H1 (cell line): Measurements from ENCODE around the gene PTPRG. TPM values are rescaled to one million over a fixed set of nuclear protein-coding genes. Genes with fewer than 3 reads are reported as not detected.

Source experiments
- CTCF ChIA-PET: fragments of 300-600 bp; sonication (Branson Sonifier 250); formaldehyde crosslinking; loops from one replicate; lab custom pipeline; 2021; ENCODE audit not compliant: partially characterized antibody; lab: Charles Lee
- POLR2A ChIA-PET: fragments of 300-600 bp; sonication (Branson Sonifier 250); formaldehyde crosslinking; loops from one replicate; lab custom pipeline; 2021; ENCODE audit warnings: inconsistent platforms; ENCODE audit not compliant: partially characterized antibody; lab: Charles Lee
- DNase-seq, 2 experiments: peaks; one replicate each; pipeline versions ENCODE4 v3.0.0 to v3.0.0-alpha.2; 2010 to 2022; ENCODE audit warnings: low spot score in 2 of 2, low read depth in 1 of 2, mixed read lengths in 1 of 2
- FAIRE-seq: peaks from 2 replicates; lab custom pipeline; 2011; peaks lifted over from hg19 to GRCh38; lab: Jason Lieb, UNC
- H2AFZ ChIP-seq: 2 replicates; pipeline ENCODE4 v1.8.1; 2012; ENCODE audit warnings: low read length, inconsistent platforms
- H2AK5ac ChIP-seq: 2 replicates; pipeline ENCODE4 v1.6.1; 2013; ENCODE audit warnings: low read depth, low read length
- H2BK120ac ChIP-seq: replicated peaks from 2 replicates; pipeline ENCODE3; 2013; ENCODE audit warnings: low read depth, low read length, inconsistent platforms
- H2BK12ac ChIP-seq: 2 replicates; pipeline ENCODE4 v1.6.1; 2013; ENCODE audit warnings: low read depth, low read length
- H2BK15ac ChIP-seq: 2 replicates; pipeline ENCODE4 v1.6.1; 2013; ENCODE audit warnings: low read length
- H2BK20ac ChIP-seq: 2 replicates; pipeline ENCODE4 v1.6.1; 2013; ENCODE audit warnings: low read length
- H2BK5ac ChIP-seq: 2 replicates; pipeline ENCODE4 v1.6.1; 2013; ENCODE audit warnings: low read depth, low read length
- H3K14ac ChIP-seq: 2 replicates; pipeline ENCODE4 v1.6.1; 2013; ENCODE audit warnings: inconsistent platforms; ENCODE audit not compliant: insufficient read length
- H3K18ac ChIP-seq: 2 replicates; pipeline ENCODE4 v1.6.1; 2013; ENCODE audit warnings: low read length; ENCODE audit errors: extremely low read depth
- H3K23ac ChIP-seq: 2 replicates; pipeline ENCODE4 v1.6.1; 2013; ENCODE audit warnings: inconsistent platforms; ENCODE audit not compliant: insufficient read length
- H3K23me2 ChIP-seq: 2 replicates; pipeline ENCODE4 v1.6.1; 2013; ENCODE audit warnings: low read depth, low read length
- H3K27ac ChIP-seq: 2 replicates; pipeline ENCODE4 v1.6.1; 2011; ENCODE audit warnings: low read depth, low read length, inconsistent platforms
- H3K27me3 ChIP-seq, 4 experiments: replicated peaks in 1 of 4; 1 replicate in 1 of 4; 2 replicates in 3 of 4; pipeline versions ENCODE4 v1.6.1 to v1.8.1; 2011 to 2013; ENCODE audit warnings: low read length in 3 of 4, mild to moderate bottlenecking in 3 of 4, inconsistent platforms in 2 of 4, mixed read lengths in 2 of 4, moderate library complexity in 1 of 4; ENCODE audit not compliant: control insufficient read depth in 3 of 4, insufficient read depth in 3 of 4; ENCODE audit errors: extremely low read depth in 1 of 4
- H3K36me3 ChIP-seq, 4 experiments: 2 replicates each; pipeline versions ENCODE4 v1.6.1 to v1.8.1; 2011 to 2013; ENCODE audit warnings: mild to moderate bottlenecking in 4 of 4, low read length in 3 of 4, moderate library complexity in 2 of 4, control low read depth in 1 of 4, inconsistent platforms in 1 of 4; ENCODE audit not compliant: insufficient read depth in 4 of 4, control insufficient read depth in 2 of 4
- H3K4ac ChIP-seq: replicated peaks from 2 replicates; pipeline ENCODE3; 2013; ENCODE audit warnings: low read length, low read depth, mixed read lengths, inconsistent platforms; ENCODE audit not compliant: insufficient read length
- H3K4me1 ChIP-seq, 4 experiments: replicated peaks in 1 of 4; 1 replicate in 1 of 4; 2 replicates in 3 of 4; pipeline versions ENCODE4 v1.6.1 to v1.8.1; 2011 to 2013; ENCODE audit warnings: low read length in 3 of 4, inconsistent platforms in 2 of 4, mixed read lengths in 1 of 4; ENCODE audit not compliant: insufficient read depth in 4 of 4, control insufficient read depth in 3 of 4
- H3K4me2 ChIP-seq, 2 experiments: 2 replicates each; pipeline versions ENCODE4 v1.6.1 to v1.8.1; 2011 to 2013; ENCODE audit warnings: low read depth in 2 of 2, low read length in 2 of 2, control low read depth in 1 of 2, inconsistent platforms in 1 of 2, mild to moderate bottlenecking in 1 of 2; ENCODE audit not compliant: insufficient read depth in 1 of 2
- H3K4me3 ChIP-seq, 4 experiments: fragments of 200-600, 300-600 bp in 1 of 4; sonication (generic), shearing (Covaris generic), sonication (Bioruptor Twin) in 1 of 4; 2 replicates each; pipeline versions ENCODE4 v1.5.1 to v1.8.1; 2011 to 2016; ENCODE audit warnings: low read length in 4 of 4, low read depth in 3 of 4, control low read depth in 2 of 4, inconsistent platforms in 2 of 4, mild to moderate bottlenecking in 2 of 4, mixed read lengths in 1 of 4, moderate library complexity in 1 of 4; ENCODE audit not compliant: insufficient read depth in 2 of 4; ENCODE audit errors: extremely low read depth in 1 of 4
- H3K56ac ChIP-seq: replicated peaks from 2 replicates; pipeline ENCODE3; 2013; ENCODE audit warnings: low read depth, mild to moderate bottlenecking, mixed read lengths, low read length, inconsistent platforms; ENCODE audit not compliant: insufficient read length
- H3K79me1 ChIP-seq: 2 replicates; pipeline ENCODE4 v1.6.1; 2013; ENCODE audit warnings: low read depth, low read length, control low read depth
- H3K79me2 ChIP-seq, 2 experiments: 2 replicates each; pipeline versions ENCODE4 v1.6.1 to v1.8.1; 2012 to 2013; ENCODE audit warnings: low read length in 2 of 2, mild to moderate bottlenecking in 2 of 2, inconsistent platforms in 1 of 2; ENCODE audit not compliant: insufficient read depth in 2 of 2, control insufficient read depth in 1 of 2
- H3K9ac ChIP-seq, 4 experiments: replicated peaks in 1 of 4; 1 replicate in 1 of 4; 2 replicates in 3 of 4; pipeline versions ENCODE4 v1.6.1 to v1.8.1; 2011 to 2013; ENCODE audit warnings: low read depth in 3 of 4, low read length in 3 of 4, control low read depth in 2 of 4, mild to moderate bottlenecking in 2 of 4, moderate library complexity in 2 of 4, inconsistent platforms in 1 of 4; ENCODE audit errors: extremely low read depth in 1 of 4
- H3K9me3 ChIP-seq, 2 experiments: 2 replicates each; pipeline versions ENCODE4 v1.6.1 to v1.8.1; 2012 to 2013; ENCODE audit warnings: mild to moderate bottlenecking in 2 of 2, moderate library complexity in 2 of 2, control low read depth in 1 of 2, inconsistent platforms in 1 of 2, low read depth in 1 of 2, low read length in 1 of 2, mixed read lengths in 1 of 2; ENCODE audit not compliant: insufficient read depth in 2 of 2
- H4K20me1 ChIP-seq, 2 experiments: replicated peaks in 1 of 2; 2 replicates each; pipeline versions ENCODE3 to v1.8.1; 2011 to 2013; ENCODE audit warnings: inconsistent platforms in 2 of 2, low read length in 2 of 2, mild to moderate bottlenecking in 1 of 2; ENCODE audit not compliant: insufficient read depth in 2 of 2, control insufficient read depth in 1 of 2
- H4K5ac ChIP-seq: 2 replicates; pipeline ENCODE4 v1.6.1; 2013; ENCODE audit warnings: low read length, low read depth, mixed read lengths, inconsistent platforms; ENCODE audit not compliant: insufficient read length
- H4K8ac ChIP-seq: 2 replicates; pipeline ENCODE4 v1.8.0; 2013; ENCODE audit warnings: mild to moderate bottlenecking, moderate library complexity, low read length, inconsistent platforms; ENCODE audit not compliant: insufficient read depth; ENCODE audit errors: extremely low read depth
- H4K91ac ChIP-seq: replicated peaks from 2 replicates; pipeline ENCODE3; 2013; ENCODE audit warnings: low read length, mixed read lengths, inconsistent platforms; ENCODE audit not compliant: insufficient read length
- GTF2F1 ChIP-seq: IDR thresholded peaks from 2 replicates; pipeline ENCODE4 v1.6.1; 2012; ENCODE audit warnings: low read depth, low read length, improper control_type of control experiment, borderline replicate concordance
- RFX5 ChIP-seq: IDR thresholded peaks from 2 replicates; pipeline ENCODE4 v1.6.1; 2011; ENCODE audit warnings: low read depth, low read length, improper control_type of control experiment, borderline replicate concordance
- SIRT6 ChIP-seq: IDR thresholded peaks from one replicate; pipeline ENCODE4 v1.7.1; 2012; ENCODE audit warnings: low read length, inconsistent platforms
- SP1 ChIP-seq: IDR thresholded peaks from 2 replicates; pipeline ENCODE4 v1.6.1; 2011; ENCODE audit warnings: low read depth, low read length
- TAF1 ChIP-seq: IDR thresholded peaks from 2 replicates; pipeline ENCODE4 v1.6.1; 2011; ENCODE audit warnings: mild to moderate bottlenecking, low read depth, low read length
- TEAD4 ChIP-seq: IDR thresholded peaks from 2 replicates; pipeline ENCODE4 v1.6.1; 2012; ENCODE audit warnings: low read depth, low read length, inconsistent platforms, mixed read lengths
- WGBS, 2 experiments: shearing (Covaris generic) in 1 of 2; methylation state at CpG; one replicate each; pipeline versions ENCODE4 v1.1.6 to v1.1.7; 2013 to 2015; ENCODE audit warnings: low lambda C conversion rate in 2 of 2, mixed read lengths in 2 of 2, inconsistent platforms in 1 of 2, low coverage in 1 of 2, missing lambda C conversion rate in 1 of 2; ENCODE audit not compliant: insufficient replicate concordance in 2 of 2, insufficient coverage in 1 of 2, insufficient read length in 1 of 2; ENCODE audit errors: extremely low coverage in 1 of 2, missing lambda C conversion rate in 1 of 2; 5-methylcytosine and 5-hydroxymethylcytosine counted together
- polyA plus RNA-seq, 7 experiments: library from polyadenylated mRNA; depleted of rRNA in 3 of 7; stranded (reverse) in 5 of 7; unstranded in 2 of 7; fragments of >200 nt in 5 of 7; fragments of 200-250 nt in 2 of 7; gene quantifications; 1 replicate in 5 of 7; 2 replicates in 1 of 7; 4 replicates in 1 of 7; pipeline versions ENCODE4 v1.2.1 to v1.2.3, GENCODE V29; 2011 to 2013; ENCODE audit warnings: missing spikeins in 2 of 7, mixed read lengths in 2 of 7
- total RNA-seq: library from RNA; stranded (reverse); fragmentation: NEBNext Ultra II Directional; extraction: Animal tissue kit (Norgen Biotek cat#: 25700); gene quantifications from 2 replicates; pipeline ENCODE4 v1.2.1, GENCODE V29; 2021

Gene PTPRG
- total and polyA plus RNA-seq, 2 of the 8 experiments (the other 6 are each of a cell fraction or from before 2014, with no cell fraction given) = 23.3 to 96.2 TPM

GRCh38 chr3:61961900-61962299 lies 400.5 kb downstream of the PTPRG start:
- Histone ChIP-seq H3K23ac (no peak overlapping the region), H4K8ac (no peak overlapping the region), H4K91ac (no peak overlapping the region), H3K4ac (no peak overlapping the region), H4K5ac (no peak overlapping the region), H3K14ac (no peak overlapping the region), H3K27me3 (no peaks in the 10 kb centered on the region), H2BK5ac (no peak overlapping the region), H4K20me1 (peaks cover 7 to 9% of the 10 kb centered on the region in 2 experiments), H2BK120ac (no peak overlapping the region), H3K4me3 (no peak overlapping the region), H3K79me2 (peaks cover 0 to 90% of the 10 kb centered on the region in 2 experiments; a peak in 2 of 4 replicates), H3K79me1 (peaks cover 8% of the 10 kb centered on the region; the same call in 1 of the 2 replicates), H2AFZ (no peak overlapping the region), H3K9me3 (no peaks in the 10 kb centered on the region), H3K18ac (no peak overlapping the region), H3K9ac (no peak overlapping the region), H2AK5ac (no peak overlapping the region), H2BK20ac (no peak overlapping the region), H2BK15ac (no peak overlapping the region), H3K23me2 (no peaks in the 10 kb centered on the region), H3K4me1 (peaks cover 2 to 11% (median 5%) of the 10 kb centered on the region in 4 experiments; a peak in 5 of 7 replicates), H3K4me2 (no peak overlapping the region), H3K27ac (no peak overlapping the region), H3K36me3 (no peaks in the 10 kb centered on the region), H2BK12ac (no peak overlapping the region), H3K56ac (no peak overlapping the region)
- no peak for FAIRE-seq
- 92% methylated on average over 3 of the region's 3 CpGs; no CpG with 5 or more reads in 1 of the 2 experiments for WGBS, 2 experiments
- ChIA-PET POLR2A (no interaction called here), CTCF (interaction anchor here (1.0 to 1.3 kb wide), 3 partner anchors 8 to 104 kb away, joined by 3 to 4 read pairs (median 3); no protein-coding TSS in a partner anchor)
- TF ChIP-seq SP1 (no peak), TAF1 (no peak), GTF2F1 (no peak), TEAD4 (no peak), SIRT6 (no peak), RFX5 (no peak)
- no peak for DNase-seq
